Measurements from ENCODE around the gene BCAS3.

BCAS3 gene

GRCh38 chr17:61422116-61422799 lies 744.6 kb downstream of the BCAS3 start:
- no peak overlapping the region for H3K4me3 ChIP-seq (ENCODE audit: low read length)
- no peak for DNase-seq (ENCODE audit: low read depth)
- no peak for TF ChIP-seq CTCF (conservative IDR thresholded peaks at IDR 0.05; ENCODE audit: low read depth, low read length)

GRCh38 chr17:61422869-61423268 lies 745.2 kb downstream of the BCAS3 start:
- DNase-seq (ENCODE audit: low read depth): no peak
- H3K4me3 ChIP-seq (ENCODE audit: low read length): no peak overlapping the region
- TF ChIP-seq CTCF (conservative IDR thresholded peaks at IDR 0.05; ENCODE audit: low read depth, low read length): no peak

- DNase-seq (ENCODE audit: low read depth): no peak
- H3K4me3 ChIP-seq (ENCODE audit: low read length): no peak overlapping the region
- no peak for TF ChIP-seq CTCF (conservative IDR thresholded peaks at IDR 0.05; ENCODE audit: low read depth, low read length)
Measured at GRCh38 chr17:61423967-61424649, 746.5 kb downstream of the BCAS3 start.

GRCh38 chr17:61425682-61426481 lies 748.2 kb downstream of the BCAS3 start:
- H3K4me3 ChIP-seq (ENCODE audit: low read length): no peak overlapping the region
- DNase-seq (ENCODE audit: low read depth): no peak
- peak; percentile 10 for TF ChIP-seq CTCF (conservative IDR thresholded peaks at IDR 0.05; ENCODE audit: low read depth, low read length)

- DNase-seq (ENCODE audit: low read depth): no peak
- H3K4me3 ChIP-seq (ENCODE audit: low read length): no peak overlapping the region
- no peak for TF ChIP-seq CTCF (conservative IDR thresholded peaks at IDR 0.05; ENCODE audit: low read depth, low read length)
Measured at GRCh38 chr17:61426482-61427304, 749.0 kb downstream of the BCAS3 start.

GRCh38 chr17:61427567-61427966 lies 749.9 kb downstream of the BCAS3 start:
- no peak for TF ChIP-seq CTCF (conservative IDR thresholded peaks at IDR 0.05; ENCODE audit: low read depth, low read length)
- no peak overlapping the region for H3K4me3 ChIP-seq (ENCODE audit: low read length)
- DNase-seq (ENCODE audit: low read depth): no peak
